ENCODE measurements around the gene SORCS2. TPM values are rescaled to one million over a fixed set of nuclear protein-coding genes. Genes with fewer than 3 reads are reported as not detected.
A peak's percentile ranks its signal among the peaks of the same experiment; 100 is the strongest.

The SORCS2 gene
- total and polyA plus RNA-seq, 2 of the 4 experiments (the other 2 are of a cell fraction), result 0.36 to 0.62 TPM

- no peak overlapping the region for H4K91ac ChIP-seq (ENCODE audit: insufficient read depth, low read depth, low read length)
- 85% methylated on average over 8 of the region's 18 CpGs; no CpG with 5 or more reads in 1 of the 2 experiments for WGBS, 2 experiments (ENCODE audit: extremely low coverage in 2 of 2, insufficient read length in 1 of 2)
- dilution Hi-C loops (cut with HindIII; ENCODE audit: low sequenced_read_pairs, unreplicated experiment), result no loop called here
- peak overlapping the region; percentile 67 for H2AK9ac ChIP-seq (replicated peaks; ENCODE audit: low read depth, low read length, poor library complexity)
- TF ChIP-seq BHLHE40 (IDR thresholded peaks at IDR 0.05; ENCODE audit: low read depth, low read length), result no peak
- TF ChIP-seq CEBPB (IDR thresholded peaks at IDR 0.05; ENCODE audit: low read depth, low read length), result peak; percentile 75
- no peak overlapping the region for H3K27ac ChIP-seq (ENCODE audit: insufficient read depth, low read length)
- H3K9ac ChIP-seq (ENCODE audit: low read depth, low read length), result no peak overlapping the region
- ChIA-PET POLR2A (ENCODE audit: unreplicated experiment) (no interaction called here), CTCF (no interaction called here)
- no peak overlapping the region for H3K18ac ChIP-seq (ENCODE audit: low read depth, low read length)
- in situ Hi-C loops (cut with MboI; ENCODE audit: low sequenced_read_pairs), result no loop called here
- H3K4ac ChIP-seq (ENCODE audit: low read depth, low read length), result peak overlapping the region; percentile 49; the same call in 1 of the 2 replicates
- H3K14ac ChIP-seq (replicated peaks; ENCODE audit: low read depth, low read length), result no peak overlapping the region
- ATAC-seq (ENCODE audit: low read depth) (peak; percentile 41; the same call in 1 of the 2 replicates), DNase-seq (peak; percentile 14)
- H4K5ac ChIP-seq (ENCODE audit: low read depth, low read length), result no peak overlapping the region
- peak overlapping the region; percentile 18; the same call in 1 of the 2 replicates for H2AK5ac ChIP-seq (ENCODE audit: low read depth, low read length)
- H3K36me3 ChIP-seq (ENCODE audit: control insufficient read depth, insufficient read depth, low read length), result no peaks in the 10 kb centered on the region
- H2AFZ ChIP-seq (replicated peaks; ENCODE audit: low read length, poor library complexity), result no peak overlapping the region
- BruUV-seq (replicated peaks), result no TSS peak
- peaks cover 14% of the 10 kb centered on the region for H3K9me1 ChIP-seq (ENCODE audit: insufficient read depth, low read length)
- no peak overlapping the region for H2BK15ac ChIP-seq (ENCODE audit: low read depth, low read length)
- H3K27me3 ChIP-seq (ENCODE audit: control insufficient read depth, insufficient read depth, low read length), result peaks cover 12% of the 10 kb centered on the region
- intact Hi-C loops (cut with micrococcal nuclease), result no loop called here
- peak overlapping the region; percentile 84; the same call in 1 of the 2 replicates for H2BK120ac ChIP-seq (ENCODE audit: low read depth, low read length)
- no peaks in the 10 kb centered on the region; the same call in 1 of the 2 replicates for H4K20me1 ChIP-seq (ENCODE audit: insufficient read depth, low read length)
- peak overlapping the region; percentile 79; the same call in 1 of the 2 replicates for H2BK20ac ChIP-seq (ENCODE audit: low read depth, low read length)
- H4K8ac ChIP-seq (ENCODE audit: low read depth in 2 of 2, low read length in 2 of 2), result peak overlapping the region in 1 of 2 experiments; percentile 21; a peak in 1 of 4 replicates
- no peak overlapping the region for H3K23ac ChIP-seq (ENCODE audit: low read depth, low read length)
- no peak overlapping the region for H3K4me3 ChIP-seq (ENCODE audit: insufficient read depth, low read depth, low read length)
- no peak overlapping the region for H3K56ac ChIP-seq (ENCODE audit: extremely low read depth, insufficient read depth, low read length)
- H3K79me1 ChIP-seq (ENCODE audit: low read depth in 1 of 2, low read length in 2 of 2), result no peaks in the 10 kb centered on the region
- no peak overlapping the region for H3K4me2 ChIP-seq (ENCODE audit: low read depth, low read length)
- H3K9me3 ChIP-seq (ENCODE audit: control insufficient read depth, insufficient read depth, low read length), result peaks cover 6% of the 10 kb centered on the region
- peaks cover 13% of the 10 kb centered on the region for H3K4me1 ChIP-seq (ENCODE audit: control insufficient read depth, insufficient read depth, low read length)
- H2BK5ac ChIP-seq (ENCODE audit: low read depth, low read length, poor library complexity, severe bottlenecking), result no peak overlapping the region
Measured at GRCh38 chr4:7646384-7647061, 454.2 kb downstream of the SORCS2 start.
